ENCODE results near the gene CHCHD3.
A peak's percentile ranks its signal among the peaks of the same experiment; 100 is the strongest.
"Not testable (repeated sequence)": the region's sequence is repeated elsewhere in the genome, so short reads cannot be mapped to it uniquely, and the experiment has no call there.

The CHCHD3 gene

DNA sequence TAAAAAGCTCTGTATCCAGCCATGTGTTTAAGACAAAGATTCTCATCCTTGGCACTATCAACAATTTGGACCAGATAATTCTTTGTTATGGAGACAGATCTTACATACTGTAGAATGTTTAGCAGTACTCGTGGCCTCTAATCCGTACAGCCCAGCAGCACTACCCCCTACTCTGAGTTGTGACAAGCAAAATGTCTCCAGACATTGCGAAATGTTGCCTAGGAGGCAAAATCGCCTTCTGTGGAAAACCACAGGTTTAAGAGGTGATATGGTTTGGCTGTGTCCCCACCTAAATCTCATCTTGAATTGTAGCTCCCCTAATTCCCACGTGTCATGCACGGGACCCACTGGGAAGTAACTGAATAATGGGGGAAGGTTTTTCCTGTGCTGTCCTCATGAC is 186.7 kb downstream of the CHCHD3 start:
- DNase-seq = no peak

DNA sequence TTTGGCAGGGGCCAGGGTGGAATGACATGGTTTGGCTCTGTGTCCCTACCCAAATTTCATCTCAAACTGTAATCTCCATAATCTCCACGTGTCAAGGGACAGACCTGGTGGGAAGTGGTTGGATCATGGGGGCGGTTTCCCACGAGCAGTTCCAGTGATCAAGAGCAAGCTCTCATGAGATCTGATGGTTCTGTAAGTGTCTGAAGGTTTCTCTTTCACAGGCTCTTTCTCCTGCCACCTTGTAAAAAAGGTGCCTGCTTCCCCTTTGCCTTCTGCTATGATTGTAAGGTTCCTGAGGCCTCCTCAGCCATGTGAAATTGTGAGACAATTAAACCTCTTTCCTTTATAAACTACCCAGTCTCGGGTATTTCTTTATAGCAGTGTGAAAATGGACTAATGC is 188.3 kb downstream of the CHCHD3 start:
- no peak for DNase-seq

DNA sequence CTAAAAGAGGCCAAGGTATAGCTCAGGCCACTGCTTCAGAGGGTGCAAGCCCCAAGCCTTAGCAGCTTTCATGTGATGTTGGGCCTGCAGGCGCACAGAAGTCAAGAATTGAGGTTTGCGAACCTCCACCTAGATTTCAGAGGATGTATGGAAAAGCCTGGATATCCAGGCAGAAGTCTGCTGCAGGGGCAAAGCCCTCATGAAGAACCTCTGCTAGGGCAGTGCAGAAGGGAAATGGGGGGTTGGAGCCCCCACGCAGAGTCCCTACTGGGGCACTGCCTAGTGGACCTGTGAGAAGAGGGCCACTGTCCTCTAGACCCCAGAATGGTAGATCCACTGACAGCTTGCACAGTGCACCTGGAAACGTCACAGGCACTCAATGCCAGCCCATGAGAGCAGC is 189.1 kb downstream of the CHCHD3 start:
- DNase-seq = not testable (repeated sequence)

DNA sequence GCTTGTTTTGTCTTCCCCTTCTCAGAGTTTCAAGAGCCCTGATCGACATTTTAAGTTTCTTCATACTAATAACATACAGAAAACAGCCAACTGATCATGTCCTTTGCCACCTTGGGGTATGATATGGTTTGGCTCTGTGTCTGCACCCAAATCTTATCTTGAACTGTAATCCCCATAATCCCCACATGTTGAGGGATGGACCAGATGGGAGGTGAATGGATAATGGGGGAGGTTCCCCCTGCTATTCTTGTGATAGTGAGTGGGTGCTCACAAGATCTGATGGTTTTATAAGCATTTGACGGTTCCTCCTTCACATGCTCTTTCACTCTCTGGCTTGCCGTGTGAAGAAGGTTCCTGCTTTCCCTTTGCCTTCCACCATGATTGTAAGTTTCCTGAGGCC is 190.3 kb downstream of the CHCHD3 start:
- no peak for DNase-seq

DNA sequence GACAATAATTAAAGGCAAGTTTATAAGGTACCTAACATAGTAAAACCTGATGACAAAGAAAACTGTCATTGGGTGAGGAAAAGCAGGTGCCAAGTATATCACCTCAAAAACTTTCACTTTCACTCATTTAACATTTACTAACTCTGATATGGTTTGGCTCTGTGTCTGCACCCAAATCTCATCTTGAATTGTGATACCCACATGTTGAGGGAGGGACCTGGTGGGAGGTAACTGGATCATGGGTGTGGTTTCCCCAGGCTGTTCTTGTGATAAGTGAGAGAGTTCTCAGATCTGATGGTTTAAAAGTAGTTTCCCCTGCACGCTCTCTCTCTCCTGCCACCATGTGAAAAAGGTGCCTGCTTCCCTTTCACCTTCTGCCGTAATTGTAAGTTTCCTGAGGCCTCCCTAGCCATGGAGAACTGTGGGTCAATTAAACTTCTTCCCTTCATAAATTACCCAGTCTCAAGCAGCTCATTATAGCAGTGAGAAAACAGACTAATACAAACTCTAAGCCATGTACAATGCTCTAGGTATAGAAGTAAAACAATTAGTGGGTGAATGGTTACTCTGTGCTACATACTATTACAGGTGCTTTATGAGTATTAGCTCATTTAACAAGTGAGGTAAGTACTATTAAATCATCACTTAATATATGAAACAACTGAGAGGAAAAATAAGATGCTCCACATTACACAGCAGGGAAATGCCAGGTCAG is 199.0 kb downstream of the CHCHD3 start:
- no peak for DNase-seq

DNA sequence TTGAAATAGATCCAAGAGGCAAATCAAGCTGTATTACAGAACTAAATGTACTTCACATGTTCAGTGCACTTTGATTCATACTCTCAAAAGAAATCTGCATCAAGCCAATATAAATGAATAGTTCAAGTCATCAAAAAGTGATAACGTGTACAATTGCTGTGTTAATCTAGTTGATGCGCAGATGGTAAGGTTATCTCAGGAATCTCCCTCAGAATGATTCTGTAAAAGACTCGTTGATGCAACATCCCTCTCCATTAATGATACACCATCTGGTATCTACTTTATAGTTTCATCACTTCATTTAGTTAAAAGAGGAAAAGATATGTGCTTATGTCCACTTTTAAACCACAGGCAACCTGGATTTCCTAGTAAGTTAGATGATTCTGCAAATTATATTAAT is 200.6 kb downstream of the CHCHD3 start:
- DNase-seq = no peak

DNA sequence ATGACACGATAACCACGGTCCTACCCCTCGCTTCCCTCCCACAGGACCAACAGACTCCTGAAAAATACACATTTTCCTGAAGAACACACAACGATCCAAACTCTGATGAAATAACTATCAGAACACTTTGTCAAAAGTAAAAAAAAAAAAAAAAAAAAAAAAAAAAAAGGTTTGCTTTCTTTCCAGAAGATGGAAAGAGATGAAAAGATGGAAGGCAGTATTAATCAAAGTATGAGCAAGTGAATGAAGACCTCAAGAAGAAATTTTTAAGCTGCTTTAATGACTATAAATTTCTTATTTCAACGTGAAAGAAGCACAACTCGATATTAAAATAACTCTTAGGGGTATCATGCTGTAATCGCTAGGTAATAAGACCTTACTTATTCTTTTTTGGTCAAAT is 202.3 kb downstream of the CHCHD3 start:
- no peak for DNase-seq

DNA sequence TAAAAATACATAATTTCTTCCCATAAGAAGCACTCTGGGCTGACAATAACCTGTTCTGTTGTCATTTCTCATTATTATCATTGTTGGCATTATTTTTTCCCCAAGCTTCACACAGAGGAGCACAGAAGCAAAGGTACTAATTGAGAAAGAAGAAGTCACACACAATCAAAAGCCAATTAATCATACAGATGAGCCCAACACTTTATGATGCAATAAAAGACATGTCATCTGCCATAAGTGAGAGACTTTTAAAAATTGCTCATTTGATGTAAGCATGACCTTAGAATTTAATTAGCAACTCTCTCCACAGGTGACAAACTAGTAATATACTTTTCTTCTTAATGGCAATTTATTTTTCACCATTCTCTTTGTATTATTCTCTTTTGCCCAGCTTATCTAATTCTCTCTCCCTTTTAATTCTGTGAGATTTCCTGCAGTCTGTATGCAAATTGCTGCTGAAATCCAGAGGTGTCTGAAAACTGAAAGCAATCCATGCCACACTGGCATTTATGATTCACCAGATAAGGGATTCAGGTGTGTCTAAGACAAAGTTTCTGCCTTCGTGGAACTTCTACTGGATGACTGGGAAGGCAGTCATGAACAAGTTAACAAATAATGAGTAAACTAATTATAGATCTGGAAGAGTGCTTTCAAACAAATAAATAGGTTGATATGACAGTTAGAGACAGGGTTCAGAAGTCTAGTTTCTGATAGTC is 203.5 kb downstream of the CHCHD3 start:
- DNase-seq = no peak

DNA sequence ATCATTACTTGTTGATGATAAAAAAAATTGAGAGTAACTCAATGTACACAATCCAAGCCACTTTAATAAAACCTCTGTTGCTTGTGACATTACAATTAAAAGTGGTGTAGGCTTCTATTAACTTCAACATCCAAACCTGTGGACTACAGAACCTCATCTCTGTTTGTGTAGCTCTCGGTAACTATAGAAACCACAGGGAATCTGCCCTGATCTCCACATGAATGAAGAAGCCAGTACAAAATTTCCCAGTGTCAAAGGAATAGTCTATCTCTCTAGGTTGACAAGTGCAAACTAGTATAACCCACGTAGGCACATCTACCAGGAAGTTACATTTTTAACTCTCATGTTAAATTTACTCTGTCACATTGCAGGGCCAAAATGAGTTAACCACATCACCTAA is 204.3 kb downstream of the CHCHD3 start:
- no peak for DNase-seq

DNA sequence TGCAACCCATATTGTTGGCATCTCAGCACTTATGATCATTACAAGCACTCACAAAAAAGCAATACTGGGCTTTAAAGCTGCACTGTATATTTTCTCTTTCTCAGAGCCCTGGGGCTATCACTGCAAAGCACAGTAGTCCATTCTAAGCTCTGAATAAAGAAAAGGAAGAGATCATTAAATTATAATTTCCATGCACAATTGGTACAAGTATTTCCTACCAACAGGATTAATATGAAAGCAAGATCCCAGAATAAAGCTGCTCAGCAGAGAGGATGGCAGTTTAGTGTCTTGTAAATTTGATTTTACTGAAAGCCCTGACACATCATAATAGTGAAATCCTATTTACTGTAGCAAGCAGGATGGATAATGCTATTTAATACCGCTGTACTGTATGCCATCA is 205.3 kb downstream of the CHCHD3 start:
- no peak for DNase-seq

DNA sequence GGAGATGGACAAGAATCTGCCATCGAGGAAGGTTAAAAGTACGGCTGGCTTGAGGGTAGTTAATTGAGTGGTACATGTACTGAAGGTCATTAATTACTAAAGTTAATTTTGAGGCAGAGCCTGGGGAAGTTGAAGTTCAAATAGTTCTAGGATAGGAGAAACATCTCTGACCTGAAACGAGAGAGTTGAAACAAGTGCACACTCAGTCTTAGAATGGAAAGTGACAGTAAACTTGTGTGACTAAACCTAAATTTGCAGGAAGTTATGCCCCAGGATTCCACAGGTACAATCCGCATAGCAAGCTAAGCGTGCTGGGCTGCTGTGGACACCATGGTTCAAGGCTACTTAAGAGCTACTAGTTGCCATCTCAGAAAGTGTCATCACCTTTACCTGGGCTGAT is 209.9 kb downstream of the CHCHD3 start:
- no peak for DNase-seq

DNA sequence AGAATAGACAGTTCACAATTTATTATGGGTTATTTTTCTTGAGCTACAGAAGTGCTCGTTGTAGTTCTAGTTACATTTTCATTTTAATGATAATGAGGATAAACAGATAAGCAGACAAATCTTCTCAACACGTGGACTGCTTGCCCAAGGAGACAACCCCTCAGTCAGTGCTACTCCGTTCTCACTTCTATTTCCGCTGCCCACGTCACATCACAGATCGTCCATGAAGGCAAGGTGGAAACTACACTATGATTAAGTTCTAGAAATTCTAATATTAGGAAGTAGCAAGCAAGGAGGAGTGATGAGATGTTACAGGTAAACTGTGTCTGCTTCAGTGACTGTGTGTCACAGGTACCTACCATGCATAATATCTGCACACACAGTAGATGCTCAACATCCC is 210.5 kb downstream of the CHCHD3 start:
- no peak for DNase-seq

DNA sequence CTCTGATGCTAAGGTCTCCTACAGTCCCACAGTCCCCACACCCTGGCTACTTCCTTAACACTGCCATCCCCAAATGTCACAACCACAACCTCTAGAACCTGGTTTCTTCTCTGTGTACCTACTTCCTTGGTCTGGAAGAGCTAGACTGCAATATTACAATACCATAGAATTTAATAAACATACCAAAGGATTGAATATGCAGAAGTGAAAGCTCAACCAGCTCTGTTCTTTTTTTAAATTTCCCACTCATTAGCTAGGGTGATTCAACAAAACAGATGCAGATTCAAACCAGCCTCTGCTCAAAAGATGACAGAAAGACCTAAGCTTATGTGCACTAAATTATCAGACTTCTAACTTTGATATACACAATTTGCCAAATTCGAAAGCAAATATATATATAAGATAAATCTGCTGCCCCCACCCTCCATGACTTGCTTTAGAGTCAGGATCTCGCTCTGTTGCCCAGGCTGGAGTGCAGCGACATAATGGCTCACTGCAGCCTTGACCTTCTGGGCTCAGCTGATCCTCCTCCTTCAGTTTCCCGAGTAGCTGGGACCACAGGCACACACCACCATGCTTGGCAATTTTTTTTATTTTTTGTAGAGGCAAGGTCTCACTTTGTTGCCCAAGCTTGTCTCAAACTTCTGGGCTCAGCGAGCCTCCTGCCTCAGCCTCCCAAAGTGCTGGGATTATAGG is 212.6 kb downstream of the CHCHD3 start:
- DNase-seq = peak; percentile 2

DNA sequence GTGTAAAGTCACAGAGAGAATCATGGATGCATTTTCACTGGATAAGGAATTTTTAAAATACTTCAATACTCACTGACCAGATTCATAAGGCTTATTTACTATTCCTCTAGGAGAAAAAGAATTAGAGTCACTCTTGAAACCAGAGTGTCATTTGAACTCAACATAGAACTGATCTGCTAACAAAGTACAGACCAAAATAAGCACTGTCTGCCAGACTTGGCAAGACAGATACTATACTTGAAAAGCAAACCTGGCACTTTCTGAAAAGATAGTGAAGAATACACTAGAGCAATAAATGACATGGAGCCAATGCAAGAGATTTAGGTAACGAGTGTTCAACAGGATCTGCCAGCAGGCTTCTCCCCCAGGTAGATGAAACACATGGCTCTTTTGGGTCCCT is 215.3 kb downstream of the CHCHD3 start:
- no peak for DNase-seq

DNA sequence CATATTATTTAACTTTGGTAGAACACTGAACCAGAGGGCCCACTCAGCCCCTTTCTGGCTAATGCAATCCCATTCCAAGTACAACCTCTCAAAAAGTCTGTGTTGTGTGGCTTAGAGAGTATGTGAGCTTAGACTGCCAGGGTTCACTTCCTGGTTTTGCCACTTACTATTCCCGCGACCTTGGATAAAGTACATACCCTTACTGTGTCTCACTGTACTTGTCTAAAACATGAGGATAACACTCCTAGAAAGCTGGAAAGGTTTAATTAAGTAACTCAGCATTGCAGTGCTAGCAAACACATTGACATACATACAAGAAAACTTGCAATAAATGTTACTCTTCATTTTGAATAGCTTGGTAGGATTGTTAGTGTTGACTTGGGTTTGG is 215.8 kb downstream of the CHCHD3 start:
- DNase-seq = no peak

DNA sequence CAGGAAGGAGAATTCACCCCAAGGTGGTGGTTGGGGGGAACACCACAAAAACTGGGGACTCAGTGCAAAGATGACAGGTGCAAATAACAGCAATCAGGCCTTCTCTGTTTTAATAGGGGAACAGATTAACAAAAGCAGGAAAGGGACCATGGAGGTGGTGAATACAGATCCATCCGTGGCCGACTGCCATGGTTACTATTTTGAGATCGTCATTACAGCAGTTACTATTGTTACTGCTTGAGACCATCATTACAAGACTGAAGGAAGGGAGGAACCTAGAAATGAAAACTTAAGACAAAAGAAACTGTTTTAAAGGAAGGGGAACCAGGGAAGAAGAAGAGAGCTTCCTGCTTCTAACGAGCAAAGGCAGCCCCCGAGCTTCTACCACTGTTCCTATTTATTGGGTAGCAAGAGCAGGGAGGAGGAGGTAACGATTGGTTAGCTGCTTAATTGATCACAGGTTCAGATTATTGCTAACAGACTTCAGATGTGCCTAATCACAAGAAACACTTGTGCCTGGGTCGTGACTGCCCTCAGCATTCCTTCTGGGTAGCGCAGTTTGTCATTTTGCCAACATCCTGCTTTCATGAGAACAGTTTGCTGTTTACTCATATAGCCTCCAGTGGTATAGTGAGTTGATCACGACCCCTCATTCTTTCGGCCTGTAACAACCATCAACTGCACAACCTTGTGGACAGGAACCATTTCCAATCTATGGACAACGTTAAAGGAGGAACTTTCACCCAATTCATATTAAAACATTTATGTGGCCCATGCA is 216.3 kb downstream of the CHCHD3 start:
- no peak for DNase-seq

DNA sequence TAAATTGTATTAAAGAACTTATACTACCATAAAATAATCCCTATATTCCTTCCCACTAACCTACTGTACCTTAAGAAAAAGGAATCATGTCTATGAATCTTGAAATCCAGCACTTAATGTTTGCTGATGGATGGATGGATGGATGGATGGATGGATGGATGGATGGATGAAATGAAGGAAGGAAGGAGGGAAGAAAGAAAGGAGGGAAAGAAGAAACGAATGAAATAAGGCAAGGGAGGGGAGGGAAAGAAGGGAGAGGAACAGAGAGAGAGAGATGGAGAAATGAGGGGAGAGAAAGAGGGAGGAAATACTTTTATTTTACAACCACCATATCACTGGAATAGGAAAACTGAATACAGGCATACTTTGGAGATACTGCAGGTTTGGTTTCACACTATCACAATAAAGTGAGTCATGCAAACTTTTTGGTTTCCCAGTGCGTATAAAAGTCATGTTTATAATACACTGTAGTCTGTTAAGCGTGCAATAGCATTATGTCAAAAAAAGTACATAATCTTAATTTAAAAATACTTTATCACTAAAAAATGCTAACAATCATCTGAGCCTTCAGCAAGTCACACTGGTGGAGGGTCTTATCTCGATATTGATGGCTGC is 219.8 kb downstream of the CHCHD3 start:
- no peak for DNase-seq

DNA sequence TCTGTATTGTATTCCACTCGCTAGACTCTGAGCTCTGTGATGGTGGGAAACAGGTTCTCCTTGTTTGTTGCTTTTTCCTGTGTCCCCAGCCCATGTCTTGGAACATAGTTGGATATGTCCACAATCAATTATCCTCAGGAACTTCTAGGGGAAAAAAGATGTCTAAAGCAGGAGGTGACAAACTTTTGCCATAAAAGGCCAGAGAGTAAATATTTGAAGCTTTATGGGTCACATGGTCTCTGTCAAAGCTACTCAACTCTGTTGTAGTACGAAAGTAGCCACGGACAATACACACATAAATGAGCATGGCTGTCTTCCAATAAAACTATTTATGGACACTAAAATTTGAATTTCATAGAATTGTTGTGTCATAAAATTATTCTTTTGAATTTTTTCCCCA is 220.5 kb downstream of the CHCHD3 start:
- no peak for DNase-seq

DNA sequence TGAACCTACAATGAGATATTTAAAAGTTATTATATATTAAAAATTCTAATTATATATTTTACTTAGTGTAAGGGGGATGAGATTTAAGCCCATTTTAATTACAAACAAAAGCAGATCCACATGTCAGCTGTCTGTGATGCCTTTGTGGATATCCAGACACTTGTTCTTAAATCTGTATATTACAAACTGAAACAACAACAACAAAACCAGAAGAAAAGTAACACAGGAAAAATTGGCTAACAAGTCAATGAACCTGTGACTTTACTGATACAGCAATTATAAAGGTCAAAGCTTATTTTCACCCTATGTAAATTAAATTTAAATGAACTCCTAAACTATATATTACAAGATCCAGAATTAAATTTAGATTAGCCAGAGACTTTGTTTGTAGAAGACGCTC is 222.7 kb downstream of the CHCHD3 start:
- no peak for DNase-seq

DNA sequence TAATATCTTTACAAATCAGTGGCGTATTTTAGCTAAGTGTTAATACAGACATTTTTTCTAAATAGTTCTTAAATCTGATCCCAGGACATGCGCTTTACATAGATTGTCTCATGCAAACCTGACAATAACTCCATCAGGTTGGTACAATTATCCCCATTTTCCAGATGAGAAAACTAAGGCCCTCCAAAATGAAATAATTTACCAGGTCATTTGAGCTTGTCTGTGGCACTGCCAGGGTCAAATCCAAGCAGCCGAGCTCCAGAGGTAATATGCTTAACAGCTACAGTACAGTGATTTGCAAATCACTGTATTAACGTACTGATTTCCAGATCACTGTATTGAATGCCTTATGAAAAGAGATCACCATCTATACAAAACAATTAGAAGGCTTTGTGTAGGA is 223.1 kb downstream of the CHCHD3 start:
- no peak for DNase-seq

DNA sequence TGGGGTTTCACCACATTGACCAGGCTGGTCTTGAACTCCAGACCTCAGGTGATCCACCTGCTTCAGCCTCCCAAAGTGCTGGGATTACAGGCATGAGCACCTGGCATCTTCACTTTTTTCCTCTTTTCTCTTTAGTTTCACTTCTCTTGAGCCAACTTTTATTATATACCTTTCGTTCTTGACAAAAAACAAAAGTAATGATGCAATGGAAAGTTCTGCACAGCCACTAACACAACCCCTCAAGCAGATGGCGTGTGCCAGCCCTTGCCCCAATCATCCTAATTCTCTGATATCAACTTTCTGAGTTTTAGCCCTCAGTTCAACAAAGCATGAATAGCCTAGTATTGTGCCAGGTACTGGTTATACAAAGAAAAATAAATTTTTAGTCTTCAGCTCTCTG is 223.6 kb downstream of the CHCHD3 start:
- DNase-seq = no peak

DNA sequence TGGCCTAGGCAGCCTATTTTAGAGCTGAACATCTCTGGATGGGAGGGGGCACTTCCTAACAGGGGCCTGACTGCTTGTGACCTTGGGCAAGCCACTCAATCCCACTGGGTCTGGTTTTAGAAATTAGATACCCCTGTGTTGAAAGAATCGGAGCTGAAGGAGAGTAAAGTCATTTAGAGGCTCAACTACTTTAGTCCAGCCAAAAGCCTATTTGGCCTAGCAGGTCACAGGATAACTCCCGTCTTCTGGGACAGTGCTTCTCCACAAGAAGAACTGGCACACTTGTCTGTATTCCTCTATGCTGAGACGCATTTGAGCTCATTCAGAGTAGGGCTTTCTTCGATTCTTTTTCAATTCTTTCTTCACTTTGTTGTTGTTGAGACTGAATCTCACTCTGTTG is 224.2 kb downstream of the CHCHD3 start:
- no peak for DNase-seq

DNA sequence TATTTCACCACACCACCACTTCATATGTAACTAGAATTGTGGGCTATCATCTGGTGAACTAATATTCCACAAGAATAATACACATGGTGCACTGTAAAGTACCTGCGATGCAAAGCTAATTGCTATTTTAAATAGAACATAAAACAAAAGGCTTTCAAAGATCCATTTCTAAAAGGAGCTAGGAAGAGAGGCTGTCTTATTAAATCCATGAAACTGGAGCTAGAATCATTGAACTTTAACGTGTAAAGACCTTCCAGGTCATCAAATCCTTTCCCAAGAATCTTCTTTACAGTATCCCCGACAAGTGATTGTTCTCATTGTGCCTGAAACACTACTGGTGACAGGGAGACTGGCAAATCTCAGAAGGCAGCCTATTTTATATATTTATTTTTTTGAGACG is 224.9 kb downstream of the CHCHD3 start:
- DNase-seq = no peak

All from suppressor macrophage treated with lipopolysaccharide for 4 hours (primary cell).